ENCODE results near the gene TKTL1.

Gene TKTL1

DNA sequence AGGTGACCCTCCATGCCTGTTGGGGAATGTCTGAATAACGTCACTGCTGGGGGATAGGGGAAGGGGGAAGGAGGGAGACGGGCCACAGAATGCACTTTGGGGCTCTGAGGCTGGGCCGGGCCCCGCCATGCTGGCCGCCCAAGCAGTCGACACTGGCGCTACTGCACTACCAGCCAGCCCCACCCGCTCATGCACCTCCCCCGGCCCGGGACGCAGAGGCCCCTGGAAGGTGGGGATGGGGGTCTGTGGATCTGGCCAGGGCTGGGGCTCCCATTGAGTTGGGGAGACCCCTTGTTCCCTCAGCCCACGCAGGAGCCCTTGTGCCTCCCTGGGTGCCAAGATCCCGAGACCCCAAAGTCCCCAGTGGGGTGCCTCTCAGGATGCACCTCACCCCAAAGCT, 61.0 kb downstream of the TKTL1 start:
- H3K4me3 ChIP-seq (ENCODE audit: low read depth, low read length): no peak overlapping the region
- no peak for DNase-seq (ENCODE audit: low read depth)
- TF ChIP-seq CTCF (IDR thresholded peaks at IDR 0.05; ENCODE audit: low read depth, low read length, missing control alignments): no peak

DNA sequence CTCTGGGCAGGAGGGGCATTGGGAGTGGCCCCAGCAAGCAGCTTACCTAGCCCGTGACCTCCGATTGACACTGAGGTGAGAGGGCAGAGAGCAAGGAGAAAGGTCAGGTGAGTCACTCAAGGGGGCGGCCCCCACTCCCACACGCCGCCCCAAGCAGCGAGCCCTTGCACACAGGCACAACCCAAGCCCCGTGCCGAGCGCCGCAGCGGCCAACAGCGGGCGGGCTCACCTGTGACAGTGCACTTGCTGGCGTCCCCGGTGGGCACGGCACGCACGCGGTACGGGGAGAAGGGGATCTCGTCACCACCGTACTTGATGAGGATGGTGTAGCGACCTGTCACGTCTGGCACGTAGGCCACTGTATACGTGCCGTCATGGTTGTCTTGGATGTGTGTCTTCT, 61.6 kb downstream of the TKTL1 start:
- TF ChIP-seq CTCF (IDR thresholded peaks at IDR 0.05; ENCODE audit: low read depth, low read length, missing control alignments): no peak
- no peak overlapping the region for H3K4me3 ChIP-seq (ENCODE audit: low read depth, low read length)
- no peak for DNase-seq (ENCODE audit: low read depth)

GRCh38 chrX:154358011-154358410, 62.4 kb downstream of the TKTL1 start:
- H3K4me3 ChIP-seq (ENCODE audit: low read depth, low read length): no peak overlapping the region
- TF ChIP-seq CTCF (IDR thresholded peaks at IDR 0.05; ENCODE audit: low read depth, low read length, missing control alignments): no peak
- DNase-seq (ENCODE audit: low read depth): no peak

GRCh38 chrX:154358829-154359228, 63.2 kb downstream of the TKTL1 start:
- no peak for DNase-seq (ENCODE audit: low read depth)
- H3K4me3 ChIP-seq (ENCODE audit: low read depth, low read length): no peak overlapping the region
- no peak for TF ChIP-seq CTCF (IDR thresholded peaks at IDR 0.05; ENCODE audit: low read depth, low read length, missing control alignments)

DNA sequence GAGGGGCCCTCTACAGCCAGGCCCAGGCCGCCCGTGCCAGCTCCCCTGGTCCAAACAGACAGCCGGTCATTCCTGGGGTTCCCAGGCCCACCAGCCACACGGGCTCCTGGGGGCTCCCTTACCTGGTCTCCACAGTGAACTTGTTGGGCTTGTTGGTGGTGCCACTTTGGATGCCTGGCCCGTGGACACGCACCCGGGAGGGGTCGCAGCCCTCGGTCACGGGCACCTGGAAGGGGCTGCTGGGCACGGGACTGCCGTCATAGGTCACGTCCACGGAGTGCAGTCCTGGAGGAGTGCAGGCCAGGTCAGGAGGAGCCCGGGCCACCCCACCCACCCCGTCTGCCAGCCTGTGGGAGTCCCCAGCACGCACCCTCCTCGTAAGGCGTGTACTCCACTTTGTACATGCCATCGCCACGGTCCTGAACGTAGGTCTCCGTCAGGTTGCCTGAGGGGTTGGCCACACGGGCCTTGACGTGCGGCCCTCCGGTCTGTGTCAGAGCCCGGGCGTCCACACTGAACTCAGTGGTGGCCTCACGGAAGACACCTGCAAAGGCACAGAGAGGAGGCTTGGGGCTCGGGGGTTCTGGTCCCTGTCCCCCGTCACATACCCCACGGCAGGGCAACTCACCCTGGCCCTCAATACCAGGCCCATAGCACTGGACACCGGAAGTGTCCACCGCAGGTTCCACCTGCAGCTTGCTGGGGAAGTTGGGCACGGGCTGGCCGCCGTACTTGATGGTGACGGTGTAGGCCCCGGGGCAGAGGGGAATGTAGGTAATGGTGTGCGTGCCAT, 64.0 kb downstream of the TKTL1 start:
- H3K4me3 ChIP-seq (ENCODE audit: low read depth, low read length): no peak overlapping the region
- TF ChIP-seq CTCF (IDR thresholded peaks at IDR 0.05; ENCODE audit: low read depth, low read length, missing control alignments): no peak
- DNase-seq (ENCODE audit: low read depth): no peak

DNA sequence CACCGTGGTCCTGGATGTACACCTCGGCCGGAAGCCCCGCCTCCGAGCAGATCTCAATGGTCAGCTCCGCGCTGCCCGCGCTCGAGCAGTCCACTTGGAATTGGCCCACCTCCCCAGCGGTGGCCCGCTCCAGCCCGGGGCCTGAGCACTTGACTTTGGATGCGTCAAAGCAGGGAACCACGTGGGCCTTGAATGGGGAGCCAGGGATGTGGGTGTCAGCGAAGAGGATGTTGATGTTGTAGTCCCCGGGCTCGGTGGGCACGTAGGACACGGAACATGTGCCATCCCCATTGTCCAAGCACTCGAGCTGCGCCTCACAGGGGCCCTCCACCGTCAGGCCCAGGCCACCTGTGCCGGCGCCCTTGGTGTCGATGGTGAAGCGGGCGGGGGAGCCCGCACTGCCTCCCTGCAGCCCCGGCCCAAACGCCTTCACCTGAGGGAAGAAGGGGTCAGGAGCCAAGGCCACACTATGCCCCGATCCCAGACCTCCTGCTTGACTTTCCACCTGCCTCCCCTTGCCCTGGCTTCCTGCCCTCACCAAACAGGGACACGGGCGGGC, 64.6 kb downstream of the TKTL1 start:
- DNase-seq (ENCODE audit: low read depth): no peak
- no peak for TF ChIP-seq CTCF (IDR thresholded peaks at IDR 0.05; ENCODE audit: low read depth, low read length, missing control alignments)
- H3K4me3 ChIP-seq (ENCODE audit: low read depth, low read length): no peak overlapping the region
